NCI-H146 (cell line): ENCODE results near the gene FGA.
A peak's percentile ranks its signal among the peaks of the same experiment; 100 is the strongest.

ENCODE experiments used
- DNase-seq: peaks from one replicate; lab custom pipeline; 2025; lab: John Stamatoyannopoulos, UW

The FGA gene

GRCh38 chr4:154579927-154580326, 10.6 kb downstream of the FGA start:
- DNase-seq = no peak

- no peak for DNase-seq
Observed at GRCh38 chr4:154578919-154579318, 11.6 kb downstream of the FGA start.

- DNase-seq = no peak
Observed at GRCh38 chr4:154577324-154577723, 13.2 kb downstream of the FGA start.

DNA sequence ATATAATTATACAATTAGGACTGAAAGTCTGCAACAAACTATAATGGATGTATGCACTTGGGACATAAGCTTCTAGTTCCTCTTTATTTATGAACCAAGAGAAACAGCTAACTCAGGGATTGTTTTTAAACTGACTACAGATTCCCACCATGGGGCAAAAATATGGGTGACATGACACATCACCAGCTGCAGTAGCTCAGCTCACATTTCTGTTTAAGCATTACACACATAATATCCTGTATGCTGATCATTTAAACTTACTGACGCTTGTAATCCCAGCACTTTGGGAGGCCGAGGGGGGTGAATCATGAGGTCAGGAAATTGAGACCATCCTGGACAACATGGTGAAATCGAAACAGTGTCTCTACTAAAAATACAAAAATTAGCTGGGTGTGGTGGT, 16.2 kb downstream of the FGA start:
- no peak for DNase-seq

- DNase-seq = no peak
Observed at GRCh38 chr4:154573190-154573870, 17.2 kb downstream of the FGA start.

- DNase-seq = no peak
Observed at GRCh38 chr4:154569584-154569983, 21.0 kb downstream of the FGA start.

- no peak for DNase-seq
Observed at GRCh38 chr4:154569028-154569427, 21.5 kb downstream of the FGA start.

DNA sequence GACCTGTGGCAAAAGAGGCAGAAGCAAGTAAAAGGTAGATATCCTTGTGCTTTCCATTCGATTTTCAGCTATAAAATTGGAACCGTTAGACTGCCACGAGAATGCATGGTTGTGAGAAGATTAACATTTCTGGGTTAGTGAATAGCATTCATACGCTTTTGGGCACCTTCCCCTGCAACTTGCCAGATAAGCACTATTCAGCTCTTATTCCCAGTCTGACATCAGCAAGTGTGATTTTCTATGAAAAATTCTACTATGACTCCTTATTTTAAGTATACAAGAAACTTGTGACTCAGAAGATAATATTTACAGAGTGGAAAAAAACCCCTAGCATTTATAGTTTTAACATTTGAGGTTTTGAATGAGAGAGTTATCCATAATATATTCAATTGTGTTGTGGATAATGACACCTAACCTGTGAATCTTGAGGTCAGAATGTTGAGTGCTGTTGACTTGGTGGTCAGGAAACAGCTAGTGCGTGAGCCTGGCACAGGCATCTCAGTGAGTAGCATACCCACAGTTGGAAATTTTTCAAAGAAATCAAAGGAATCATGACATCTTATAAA, 23.8 kb downstream of the FGA start:
- no peak for DNase-seq

DNA sequence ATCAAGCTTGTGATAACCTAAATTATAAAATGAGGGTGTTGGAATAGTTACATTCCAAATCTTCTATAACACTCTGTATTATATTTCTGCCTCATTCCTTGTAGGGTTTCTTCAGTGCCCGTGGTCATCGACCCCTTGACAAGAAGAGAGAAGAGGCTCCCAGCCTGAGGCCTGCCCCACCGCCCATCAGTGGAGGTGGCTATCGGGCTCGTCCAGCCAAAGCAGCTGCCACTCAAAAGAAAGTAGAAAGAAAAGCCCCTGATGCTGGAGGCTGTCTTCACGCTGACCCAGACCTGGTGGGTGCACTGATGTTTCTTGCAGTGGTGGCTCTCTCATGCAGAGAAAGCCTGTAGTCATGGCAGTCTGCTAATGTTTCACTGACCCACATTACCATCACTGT, 24.8 kb downstream of the FGA start:
- no peak for DNase-seq

DNA sequence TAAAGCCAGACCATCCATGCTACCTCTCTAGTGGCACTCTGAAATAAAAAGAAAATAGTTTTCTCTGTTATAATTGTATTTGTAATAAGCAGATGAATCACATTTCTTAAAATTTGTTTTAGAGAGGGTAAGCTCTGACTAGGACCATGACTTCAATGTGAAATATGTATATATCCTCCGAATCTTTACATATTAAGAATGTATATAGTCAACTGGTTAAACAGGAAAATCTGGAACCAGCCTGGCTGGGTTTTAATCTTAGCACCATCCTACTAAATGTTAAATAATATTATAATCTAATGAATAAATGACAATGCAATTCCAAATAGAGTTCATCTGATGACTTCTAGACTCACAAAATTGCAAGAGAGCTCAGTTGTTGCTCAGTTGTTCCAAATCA, 26.2 kb downstream of the FGA start:
- DNase-seq = no peak

GRCh38 chr4:154562697-154563254, 27.8 kb downstream of the FGA start, which contains the start of gene FGB:
Gene FGB (plus strand): TSS chr4:154563011. CDS start chr4:154563019, 8 bp downstream.
- no peak for DNase-seq

GRCh38 chr4:154560824-154561231, 29.7 kb downstream of the FGA start:
- DNase-seq = no peak

DNA sequence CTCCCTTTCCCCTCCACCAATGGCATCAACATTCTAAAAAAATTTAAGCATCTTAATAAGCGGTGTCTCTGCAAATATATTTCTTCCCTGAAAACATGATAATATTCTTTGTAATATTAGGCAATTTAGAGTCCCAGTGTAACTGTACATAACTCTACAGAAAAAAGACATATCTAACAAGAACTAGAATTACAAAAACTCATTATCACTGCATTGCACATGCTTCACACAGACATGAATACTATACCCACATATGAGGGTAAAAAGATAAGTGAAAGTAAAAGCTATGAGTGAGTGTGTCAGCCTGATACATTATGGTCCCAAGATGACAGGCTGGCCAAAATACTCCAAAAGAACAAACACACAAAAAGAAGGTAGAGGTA, 30.1 kb downstream of the FGA start:
- no peak for DNase-seq

DNA sequence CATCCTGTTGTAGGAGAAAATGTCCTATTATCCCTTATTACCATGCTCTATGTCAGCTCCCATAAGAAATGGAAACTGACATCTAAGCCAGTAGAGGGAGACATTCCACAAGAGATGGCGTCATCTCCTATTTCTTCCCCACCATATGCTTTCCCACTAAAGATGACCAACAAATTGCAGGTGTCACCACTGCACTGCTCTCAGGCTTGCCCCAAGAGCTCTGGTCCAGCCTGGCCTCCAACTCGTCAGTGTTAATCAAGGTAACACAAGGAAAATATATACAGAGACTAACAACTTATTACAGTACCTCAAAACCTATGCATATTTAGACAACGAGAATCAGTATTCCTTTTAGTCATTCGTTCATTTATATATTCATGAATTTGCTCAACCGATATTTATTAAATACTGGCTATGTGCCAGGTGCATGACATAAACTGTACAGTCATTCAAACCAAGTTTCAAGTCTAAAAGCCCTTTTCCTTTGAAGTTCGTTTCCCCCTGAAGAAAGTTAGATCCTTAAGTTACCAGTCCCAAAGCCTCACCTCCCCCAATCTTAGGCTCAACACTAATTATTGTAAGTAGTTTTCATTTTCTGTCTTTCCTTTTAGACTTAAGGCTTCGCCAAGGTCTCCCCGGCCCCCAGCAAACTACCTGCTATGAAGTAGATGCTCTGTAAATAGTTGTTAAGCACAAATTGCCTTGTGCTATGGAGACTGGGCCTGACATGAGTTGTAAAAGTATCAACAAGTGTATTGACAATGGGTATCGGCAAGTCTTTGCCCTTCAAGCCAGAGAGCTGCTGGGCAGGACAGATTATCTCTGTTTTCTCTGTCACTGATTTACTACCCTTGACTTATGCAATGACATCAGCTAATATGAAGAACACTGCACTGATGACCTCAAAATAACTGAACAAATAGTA, 30.8 kb downstream of the FGA start:
- peak; percentile 15 for DNase-seq

GRCh38 chr4:154559141-154559493, 31.4 kb downstream of the FGA start:
- DNase-seq = no peak

GRCh38 chr4:154551872-154552686, 38.5 kb downstream of the FGA start:
- peak; percentile 52 for DNase-seq

DNA sequence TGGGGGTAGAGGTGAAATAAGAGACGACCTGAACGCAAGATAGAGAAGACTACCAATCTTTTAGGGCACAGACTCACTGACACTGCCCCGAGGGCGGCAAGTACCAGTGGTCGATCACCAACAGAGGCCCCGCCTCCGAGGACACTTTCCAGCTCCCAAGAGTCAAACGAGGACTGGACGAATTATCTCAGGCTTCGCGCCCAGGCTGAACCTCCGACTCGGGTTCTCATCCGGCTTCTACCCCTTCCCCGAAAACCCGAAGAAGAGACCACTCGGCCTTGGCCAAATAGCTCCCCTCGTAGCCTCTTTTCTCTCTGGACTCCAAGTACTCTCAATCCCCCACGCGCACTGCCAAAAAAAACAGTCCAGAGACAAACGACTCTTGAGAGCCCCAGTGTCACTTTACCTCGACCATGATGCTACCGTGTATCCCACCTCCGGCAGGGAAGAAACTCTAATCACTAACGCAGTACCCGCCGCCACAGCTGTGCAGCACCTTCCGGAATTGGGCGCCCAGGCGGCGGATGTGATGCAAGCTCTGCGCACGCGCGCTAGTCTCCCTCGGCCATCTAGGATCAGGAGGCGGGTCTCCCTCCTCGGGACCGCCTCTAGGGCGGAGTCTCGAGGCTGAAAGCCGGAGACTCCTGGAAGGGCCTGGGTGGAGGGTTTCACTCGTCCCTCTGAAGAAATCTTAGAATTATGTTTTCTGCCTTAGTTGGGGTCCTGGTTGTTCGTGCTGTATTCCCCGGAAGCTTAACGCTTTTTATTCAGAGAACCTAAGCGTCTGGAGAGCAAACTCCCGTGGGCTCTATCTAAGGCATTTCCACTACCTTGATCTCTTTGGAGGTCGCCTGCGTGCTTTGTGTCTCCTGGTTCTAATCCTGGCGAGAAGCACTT, 40.4 kb downstream of the FGA start, which contains the start of gene PLRG1:
TSS of gene PLRG1 (minus strand) at position 507 of the 897 bp plus-strand sequence. CDS start at position 415, 92 bp downstream.
- peak; percentile 91 for DNase-seq

DNA sequence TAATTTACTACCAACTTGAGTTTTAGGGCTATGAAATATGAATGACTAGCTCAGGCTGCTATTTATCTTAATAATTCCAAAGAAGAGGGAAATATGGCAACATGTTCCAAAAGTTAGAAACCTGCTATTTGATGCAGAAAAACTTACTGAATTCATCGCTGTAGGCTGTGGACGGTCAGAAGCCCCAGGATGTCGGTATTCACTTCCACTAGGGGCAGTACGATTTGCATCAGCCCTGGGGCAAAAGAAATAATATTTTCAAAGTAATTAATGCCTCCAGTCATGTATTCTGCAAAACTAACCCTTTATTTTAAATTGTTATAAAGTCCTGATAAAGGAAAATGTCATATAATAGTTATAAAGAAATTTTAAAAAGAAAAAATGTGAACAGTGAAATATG, 44.9 kb downstream of the FGA start:
- no peak for DNase-seq

GRCh38 chr4:154542271-154542879, 48.2 kb downstream of the FGA start:
- no peak for DNase-seq
